AG10803 (cell line): Measurements from ENCODE around the gene SNX6.
"Not testable (repeated sequence)": the region's sequence is repeated elsewhere in the genome, so short reads cannot be mapped to it uniquely, and the experiment has no call there.

Source experiments
- DNase-seq: peaks from one replicate; pipeline ENCODE4 v3.0.0; 2010; ENCODE audit warnings: low read depth
- H3K4me3 ChIP-seq: 2 replicates; pipeline ENCODE4 v1.5.1; 2011; ENCODE audit warnings: mild to moderate bottlenecking, low read length, control low read depth
- TF ChIP-seq, protein P1 (sequence below): conservative IDR thresholded peaks from 2 replicates; pipeline ENCODE4 v1.5.1; 2011; ENCODE audit warnings: mild to moderate bottlenecking, low read length, control low read depth, inconsistent platforms

The SNX6 gene

DNA sequence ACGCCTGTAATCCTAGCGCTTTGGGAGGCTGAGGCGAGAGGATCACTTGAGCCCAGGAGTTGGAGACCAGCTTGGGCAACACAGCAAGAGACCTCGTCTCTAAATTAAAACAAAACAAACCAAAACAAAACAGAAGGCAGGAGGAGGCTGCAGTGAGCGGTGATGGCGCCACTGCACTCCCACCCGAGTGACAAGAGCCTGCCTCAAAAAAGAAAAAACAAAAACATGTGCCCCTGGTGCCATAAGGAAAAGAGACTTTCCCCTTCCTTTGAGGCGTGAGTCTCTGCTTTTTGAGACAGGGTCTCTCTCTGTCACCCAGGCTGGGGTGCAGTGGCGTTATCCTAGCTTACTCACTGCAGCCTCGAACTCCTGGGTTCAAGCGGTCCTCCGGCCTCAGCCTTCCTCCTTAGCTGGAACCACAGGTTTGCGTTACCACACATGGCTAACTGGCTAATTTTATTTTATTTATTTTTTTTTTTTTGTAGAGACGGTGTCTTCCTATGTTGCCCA, 81.4 kb downstream of the SNX6 start:
- no peak for DNase-seq
- TF ChIP-seq, protein P1, sequence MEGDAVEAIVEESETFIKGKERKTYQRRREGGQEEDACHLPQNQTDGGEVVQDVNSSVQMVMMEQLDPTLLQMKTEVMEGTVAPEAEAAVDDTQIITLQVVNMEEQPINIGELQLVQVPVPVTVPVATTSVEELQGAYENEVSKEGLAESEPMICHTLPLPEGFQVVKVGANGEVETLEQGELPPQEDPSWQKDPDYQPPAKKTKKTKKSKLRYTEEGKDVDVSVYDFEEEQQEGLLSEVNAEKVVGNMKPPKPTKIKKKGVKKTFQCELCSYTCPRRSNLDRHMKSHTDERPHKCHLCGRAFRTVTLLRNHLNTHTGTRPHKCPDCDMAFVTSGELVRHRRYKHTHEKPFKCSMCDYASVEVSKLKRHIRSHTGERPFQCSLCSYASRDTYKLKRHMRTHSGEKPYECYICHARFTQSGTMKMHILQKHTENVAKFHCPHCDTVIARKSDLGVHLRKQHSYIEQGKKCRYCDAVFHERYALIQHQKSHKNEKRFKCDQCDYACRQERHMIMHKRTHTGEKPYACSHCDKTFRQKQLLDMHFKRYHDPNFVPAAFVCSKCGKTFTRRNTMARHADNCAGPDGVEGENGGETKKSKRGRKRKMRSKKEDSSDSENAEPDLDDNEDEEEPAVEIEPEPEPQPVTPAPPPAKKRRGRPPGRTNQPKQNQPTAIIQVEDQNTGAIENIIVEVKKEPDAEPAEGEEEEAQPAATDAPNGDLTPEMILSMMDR = no peak
- no peak overlapping the region for H3K4me3 ChIP-seq

DNA sequence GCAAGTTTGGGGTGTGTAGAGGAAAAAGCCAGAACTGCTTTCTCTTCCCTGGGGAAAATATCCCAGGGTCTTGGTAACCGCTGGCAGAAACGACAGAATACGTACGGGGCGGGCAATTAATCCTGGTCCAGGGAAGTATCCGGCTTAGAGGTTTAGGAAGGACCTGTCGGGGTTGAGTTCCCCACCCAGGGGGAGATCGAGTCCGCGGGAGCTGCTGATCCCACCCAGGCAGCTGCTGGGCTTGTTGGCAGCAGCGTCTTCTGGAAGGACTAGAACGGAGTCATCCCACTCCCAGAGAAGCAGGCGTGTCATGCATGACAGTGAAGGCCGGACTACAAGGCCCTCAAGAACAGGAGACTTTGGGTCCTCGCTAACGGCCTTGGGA, 82.8 kb downstream of the SNX6 start:
- DNase-seq, H3K4me3 ChIP-seq: not testable (repeated sequence)

DNA sequence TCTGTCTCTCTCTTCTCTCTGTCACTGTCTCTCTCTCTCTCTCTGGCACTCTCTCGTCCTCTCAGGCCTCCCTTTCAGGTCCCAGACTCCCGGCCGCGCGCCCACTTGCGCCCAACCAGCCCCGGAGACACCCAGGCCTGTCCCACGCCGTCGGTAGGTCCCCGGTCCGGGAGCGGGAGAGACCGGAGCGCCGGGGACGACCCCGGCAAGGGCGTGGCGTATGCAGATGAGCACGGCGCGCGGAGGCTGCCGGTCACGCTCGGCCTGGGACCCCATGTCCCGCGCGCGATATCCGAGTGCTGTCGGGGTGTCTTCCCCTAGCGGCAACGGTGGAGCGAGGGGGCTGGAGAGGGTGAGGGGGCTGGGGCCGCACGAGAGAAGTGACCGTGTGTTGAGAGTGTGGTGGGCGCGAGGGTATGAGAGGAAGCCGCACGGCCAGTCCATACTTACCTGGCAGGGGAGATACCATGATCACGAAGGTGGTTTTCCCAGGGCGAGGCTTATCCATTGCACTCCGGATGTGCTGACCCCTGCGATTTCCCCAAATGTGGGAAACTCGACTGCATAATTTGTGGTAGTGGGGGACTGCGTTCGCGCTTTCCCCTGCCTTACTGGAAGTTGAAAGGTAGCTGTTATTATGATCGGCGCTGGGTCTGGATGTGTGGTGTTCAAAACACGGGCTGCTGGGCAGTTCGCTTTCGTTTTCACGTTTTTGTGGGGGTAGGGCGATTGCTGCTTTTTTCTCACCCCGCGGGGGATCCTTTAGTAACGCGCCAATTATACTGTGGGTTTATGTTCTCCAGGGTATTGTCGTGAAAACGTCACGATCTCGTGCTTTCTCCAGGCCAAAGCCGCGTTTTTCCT, 83.4 kb downstream of the SNX6 start:
- H3K4me3 ChIP-seq, DNase-seq: not testable (repeated sequence)

GRCh38 chr14:34540181-34541059, 89.5 kb downstream of the SNX6 start:
- peak overlapping the region; percentile 99 for H3K4me3 ChIP-seq
- not testable (repeated sequence) for DNase-seq

DNA sequence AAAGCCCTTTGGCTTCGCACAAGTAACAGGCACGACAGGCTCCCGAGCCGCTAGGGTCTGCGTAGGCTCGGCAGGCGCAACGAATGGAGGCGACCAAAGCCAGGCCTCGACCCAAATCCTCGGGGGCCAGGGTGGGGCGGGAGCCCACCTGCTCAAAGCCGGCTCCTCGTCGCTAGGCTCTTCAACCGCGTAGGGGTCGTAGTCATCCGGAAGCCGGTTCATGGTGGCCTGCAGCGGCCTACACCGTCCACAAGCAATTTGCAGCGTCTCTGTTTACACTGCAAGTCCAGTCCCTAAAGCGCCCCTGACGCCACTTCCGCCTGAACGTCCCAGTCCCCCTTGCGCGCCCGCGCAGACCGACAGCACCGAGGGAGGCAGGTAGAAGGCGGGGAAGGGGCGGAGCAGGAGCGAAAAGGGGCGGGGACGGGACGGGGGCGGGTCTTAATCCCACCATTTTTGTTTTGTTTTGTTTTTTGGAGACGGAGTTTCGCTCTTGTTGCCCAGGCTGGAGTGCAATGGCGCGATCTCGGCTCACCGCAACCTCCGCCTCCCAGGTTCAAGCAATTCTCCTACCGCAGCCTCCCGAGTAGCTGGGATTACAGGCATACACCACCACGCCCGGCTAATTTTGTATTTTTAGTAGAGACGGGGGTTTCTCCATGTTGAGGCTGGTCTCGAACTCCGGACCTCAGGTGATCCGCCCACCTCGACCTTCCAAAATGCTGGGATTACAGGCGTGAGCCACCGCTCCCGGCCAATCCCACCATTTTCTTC, 90.4 kb downstream of the SNX6 start, which contains the start of gene EAPP:
TSS of gene EAPP (minus strand) at position 295 of the 774 bp plus-strand sequence. CDS start at position 222, 73 bp downstream.
- peak within 1 kb of the TSS; percentile 99 for H3K4me3 ChIP-seq
- TF ChIP-seq, protein P1 = no peak
- DNase-seq = peak; percentile 97

- DNase-seq = no peak
- H3K4me3 ChIP-seq = peak overlapping the region; percentile 99
- TF ChIP-seq, protein P1 = no peak
Measured at GRCh38 chr14:34538871-34539406, 91.0 kb downstream of the SNX6 start.

DNA sequence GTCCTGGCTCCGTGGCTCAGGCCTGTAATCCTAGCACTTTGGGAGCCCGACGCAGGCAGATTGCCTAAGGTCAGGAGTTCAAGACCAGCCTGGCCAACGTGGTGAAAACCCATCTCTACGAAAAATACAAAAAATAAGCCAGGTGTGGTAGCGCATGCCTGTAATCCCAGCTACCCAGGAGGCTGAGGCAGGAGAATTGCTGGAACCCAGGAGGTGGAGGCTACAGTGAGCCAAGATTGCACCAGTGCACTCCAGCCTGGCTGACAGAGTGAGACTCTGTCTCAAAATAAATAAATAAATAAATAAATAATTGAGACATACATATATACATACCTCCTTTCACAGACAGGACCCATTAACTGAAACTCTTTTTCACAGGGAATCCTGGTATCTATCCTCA, 91.9 kb downstream of the SNX6 start:
- H3K4me3 ChIP-seq = peak overlapping the region; percentile 99
- DNase-seq = not testable (repeated sequence)

DNA sequence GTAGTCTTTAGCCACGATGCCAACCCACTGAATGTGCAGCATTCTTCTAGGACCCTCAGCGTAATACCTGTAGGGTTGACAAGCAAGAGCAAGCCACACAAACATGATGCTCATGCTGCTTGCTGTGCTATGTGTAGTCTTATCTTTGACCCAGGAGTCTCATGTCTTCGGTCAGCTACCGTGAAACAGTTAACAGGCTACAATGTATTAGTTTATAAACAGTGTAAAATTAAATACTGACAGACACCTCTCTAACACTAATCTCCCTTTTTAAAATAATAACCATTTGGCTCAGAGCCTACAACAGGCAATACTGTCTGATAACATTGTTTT, 92.3 kb downstream of the SNX6 start:
- no peak overlapping the region for H3K4me3 ChIP-seq
- TF ChIP-seq, protein P1 = 0 out of 2 replicates have a peak, but pooled peaks have one; percentile 3
- DNase-seq = no peak
